ENCODE results near the gene GDF2. TPM values are rescaled to one million over a fixed set of nuclear protein-coding genes. Genes with fewer than 3 reads are reported as not detected.

The GDF2 gene
- total and polyA plus RNA-seq, 2 of the 4 experiments (the other 2 are of a cell fraction) = under 0.01 TPM; not detected in 1

- ATAC-seq (ENCODE audit: low read depth) (no peak), DNase-seq (no peak)
- no peak overlapping the region for H4K8ac ChIP-seq (ENCODE audit: low read depth in 2 of 2, low read length in 2 of 2)
- H4K20me1 ChIP-seq (ENCODE audit: insufficient read depth, low read length) = no peaks in the 10 kb centered on the region
- intact Hi-C loops (cut with micrococcal nuclease) (no loop called here), in situ Hi-C loops (cut with MboI; ENCODE audit: low sequenced_read_pairs) (no loop called here), dilution Hi-C loops (cut with HindIII; ENCODE audit: low sequenced_read_pairs, unreplicated experiment) (no loop called here)
- no peak overlapping the region for H3K4me3 ChIP-seq (ENCODE audit: insufficient read depth, low read depth, low read length)
- no peak overlapping the region for H3K14ac ChIP-seq (replicated peaks; ENCODE audit: low read depth, low read length)
- no peak overlapping the region for H2AK5ac ChIP-seq (ENCODE audit: low read depth, low read length)
- H3K27me3 ChIP-seq (ENCODE audit: control insufficient read depth, insufficient read depth, low read length) = peaks cover 19% of the 10 kb centered on the region
- H2AK9ac ChIP-seq (replicated peaks; ENCODE audit: low read depth, low read length, poor library complexity) = no peak overlapping the region
- H3K36me3 ChIP-seq (ENCODE audit: control insufficient read depth, insufficient read depth, low read length) = no peaks in the 10 kb centered on the region
- no peak overlapping the region for H3K4me2 ChIP-seq (ENCODE audit: low read depth, low read length)
- H3K4ac ChIP-seq (ENCODE audit: low read depth, low read length) = no peak overlapping the region
- no peaks in the 10 kb centered on the region; the same call in 1 of the 2 replicates for H3K9me1 ChIP-seq (ENCODE audit: insufficient read depth, low read length)
- WGBS, 2 experiments (ENCODE audit: extremely low coverage in 2 of 2, insufficient read length in 1 of 2) = 39% methylated on average over 4 of the region's 9 CpGs; no CpG with 5 or more reads in 1 of the 2 experiments
- H2BK15ac ChIP-seq (ENCODE audit: low read depth, low read length) = no peak overlapping the region
- no peaks in the 10 kb centered on the region for H3K79me1 ChIP-seq (ENCODE audit: low read depth in 1 of 2, low read length in 2 of 2)
- no peak overlapping the region for H4K91ac ChIP-seq (ENCODE audit: insufficient read depth, low read depth, low read length)
- H2AFZ ChIP-seq (replicated peaks; ENCODE audit: low read length, poor library complexity) = peak overlapping the region; percentile 23
- no peak overlapping the region for H3K18ac ChIP-seq (ENCODE audit: low read depth, low read length)
- no peak overlapping the region for H3K27ac ChIP-seq (ENCODE audit: insufficient read depth, low read length)
- no peak overlapping the region for H2BK20ac ChIP-seq (ENCODE audit: low read depth, low read length)
- no peaks in the 10 kb centered on the region for H3K9me3 ChIP-seq (ENCODE audit: control insufficient read depth, insufficient read depth, low read length)
- ChIA-PET CTCF (no interaction called here), POLR2A (ENCODE audit: unreplicated experiment) (no interaction called here)
- no peak overlapping the region for H3K56ac ChIP-seq (ENCODE audit: extremely low read depth, insufficient read depth, low read length)
- BruUV-seq (replicated peaks) = no TSS peak
- no peak for TF ChIP-seq RAD21 (IDR thresholded peaks at IDR 0.05; ENCODE audit: low read length)
- no peak for TF ChIP-seq MAZ (IDR thresholded peaks at IDR 0.05; ENCODE audit: borderline replicate concordance, low read depth, low read length)
- TF ChIP-seq MXI1 (IDR thresholded peaks at IDR 0.05; ENCODE audit: borderline replicate concordance, low read depth, low read length) = no peak
- TF ChIP-seq ELK1 (IDR thresholded peaks at IDR 0.05; ENCODE audit: borderline replicate concordance, low read depth, low read length) = no peak
- no peak for TF ChIP-seq BHLHE40 (IDR thresholded peaks at IDR 0.05; ENCODE audit: low read depth, low read length)
- TF ChIP-seq SMC3 (IDR thresholded peaks at IDR 0.05; ENCODE audit: low read depth, low read length) = no peak
- no peak for TF ChIP-seq USF2 (IDR thresholded peaks at IDR 0.05; ENCODE audit: low read depth, low read length)
- TF ChIP-seq CTCF (conservative IDR thresholded peaks at IDR 0.05; ENCODE audit: low read depth, low read length) = no peak
- no peak for TF ChIP-seq NFE2L2 (IDR thresholded peaks at IDR 0.05; ENCODE audit: low read depth, low read length)
- no peak for TF ChIP-seq FOS (IDR thresholded peaks at IDR 0.05; ENCODE audit: low read depth, low read length)
- TF ChIP-seq CEBPB (IDR thresholded peaks at IDR 0.05; ENCODE audit: low read depth, low read length) = no peak
- TF ChIP-seq MAFK (IDR thresholded peaks at IDR 0.05; ENCODE audit: low read depth, low read length) = no peak
- TF ChIP-seq RFX5 (IDR thresholded peaks at IDR 0.05; ENCODE audit: low read depth, low read length) = no peak
- no peak for TF ChIP-seq CHD1 (IDR thresholded peaks at IDR 0.05; ENCODE audit: low read depth, low read length)
- TF ChIP-seq RCOR1 (IDR thresholded peaks at IDR 0.05; ENCODE audit: insufficient replicate concordance, low read length) = no peak
- no peak for TF ChIP-seq POLR2A (IDR thresholded peaks at IDR 0.05; ENCODE audit: low read depth, low read length)
- H3K9ac ChIP-seq (ENCODE audit: low read depth, low read length) = no peak overlapping the region
- H3K4me1 ChIP-seq (ENCODE audit: control insufficient read depth, insufficient read depth, low read length) = no peaks in the 10 kb centered on the region
- no peak overlapping the region for H3K23ac ChIP-seq (ENCODE audit: low read depth, low read length)
- no peak overlapping the region for H2BK120ac ChIP-seq (ENCODE audit: low read depth, low read length)
- H4K5ac ChIP-seq (ENCODE audit: low read depth, low read length) = no peak overlapping the region
- H2BK5ac ChIP-seq (ENCODE audit: low read depth, low read length, poor library complexity, severe bottlenecking) = no peak overlapping the region
Observed at GRCh38 chr10:47283101-47283630, 39.1 kb upstream of the GDF2 start.
